GM13977 (cell line): Measurements from ENCODE around the gene GRAMD1B.

Experiments
- DNase-seq: peaks from one replicate; pipeline ENCODE4 v3.0.0; 2012; ENCODE audit warnings: low spot score
- CTCF ChIP-seq: IDR thresholded peaks from 2 replicates; pipeline ENCODE4 v1.5.1; 2012; ENCODE audit warnings: mild to moderate bottlenecking, control low read depth; ENCODE audit not compliant: insufficient read depth; ENCODE audit errors: extremely low read depth, missing control alignments
- in situ Hi-C: fragments of 300-500 bp; cut with MboI; formaldehyde crosslinking; loops from one replicate; pipeline ENCODE4 v1.12.0; 2022; ENCODE audit warnings: low sequenced_read_pairs, low pct_unique_long_range_greater_than_20kb, mixed read lengths, inconsistent platforms; ENCODE audit not compliant: unreplicated experiment

GRAMD1B gene

GRCh38 chr11:123559523-123559955 lies 129.5 kb downstream of the GRAMD1B start:
- in situ Hi-C loops = loop anchor here (25.0 kb wide), 1 partner anchor 447 kb away; no protein-coding TSS in a partner anchor
- no peak for TF ChIP-seq CTCF
- no peak for DNase-seq

DNA sequence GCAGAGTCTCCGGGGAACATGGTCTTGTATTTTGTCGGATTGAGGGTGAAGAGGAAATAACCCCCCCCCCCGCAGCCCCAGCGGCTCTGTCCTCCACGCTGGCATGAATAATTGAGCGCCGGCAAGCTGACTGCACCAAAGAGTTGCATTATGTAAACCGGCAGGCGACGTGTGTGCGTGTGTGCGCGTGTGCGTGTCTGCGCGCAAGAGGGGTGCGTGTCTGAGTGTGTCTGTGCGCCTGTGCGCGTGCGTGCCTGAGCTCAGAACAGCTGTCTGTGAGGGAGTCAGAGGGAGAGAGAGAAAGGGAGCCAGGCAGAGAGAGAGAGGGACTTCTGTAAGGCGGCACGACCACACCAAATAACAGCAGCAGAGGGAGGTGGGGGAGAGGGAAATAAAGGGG lies 129.9 kb downstream of the GRAMD1B start:
- TF ChIP-seq CTCF = no peak

GRCh38 chr11:123561431-123561800 lies 131.3 kb downstream of the GRAMD1B start:
- no peak for DNase-seq
- in situ Hi-C loops = loop anchor here (10.0 to 25.0 kb wide), 2 partner anchors 47 to 449 kb away; no protein-coding TSS in a partner anchor
- TF ChIP-seq CTCF = no peak

More for the DNA sequence above, 129.9 kb downstream of the GRAMD1B start:
- in situ Hi-C loops = loop anchor here (10.0 to 25.0 kb wide), 2 partner anchors 45 to 448 kb away; no protein-coding TSS in a partner anchor
- DNase-seq = no peak

GRCh38 chr11:123562158-123562557 lies 132.1 kb downstream of the GRAMD1B start:
- in situ Hi-C loops = loop anchor here (10.0 to 25.0 kb wide), 2 partner anchors 47 to 450 kb away; no protein-coding TSS in a partner anchor
- TF ChIP-seq CTCF = no peak
- DNase-seq = no peak

DNA sequence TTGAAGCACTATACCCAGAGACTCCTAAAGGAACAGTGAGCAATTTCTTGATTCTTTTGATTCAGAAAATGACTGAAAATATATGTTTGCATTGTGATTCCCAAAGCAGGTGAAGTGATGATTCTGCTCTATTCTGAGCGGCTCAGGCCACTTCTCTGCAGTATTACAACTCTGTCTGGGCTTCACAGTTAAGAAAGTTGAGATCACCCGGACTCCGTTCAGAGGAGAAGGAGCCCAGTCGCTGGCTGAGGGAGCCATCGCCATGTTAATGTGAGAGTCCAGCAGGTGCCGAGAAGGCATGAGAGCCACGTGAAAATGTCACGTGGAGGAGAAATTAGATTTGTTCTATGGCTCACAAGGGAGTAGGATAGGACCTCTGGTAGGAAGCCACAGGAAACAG lies 132.8 kb downstream of the GRAMD1B start:
- DNase-seq = no peak
- in situ Hi-C loops = loop anchor here (10.0 to 25.0 kb wide), 2 partner anchors 48 to 451 kb away; no protein-coding TSS in a partner anchor
- TF ChIP-seq CTCF = no peak

DNA sequence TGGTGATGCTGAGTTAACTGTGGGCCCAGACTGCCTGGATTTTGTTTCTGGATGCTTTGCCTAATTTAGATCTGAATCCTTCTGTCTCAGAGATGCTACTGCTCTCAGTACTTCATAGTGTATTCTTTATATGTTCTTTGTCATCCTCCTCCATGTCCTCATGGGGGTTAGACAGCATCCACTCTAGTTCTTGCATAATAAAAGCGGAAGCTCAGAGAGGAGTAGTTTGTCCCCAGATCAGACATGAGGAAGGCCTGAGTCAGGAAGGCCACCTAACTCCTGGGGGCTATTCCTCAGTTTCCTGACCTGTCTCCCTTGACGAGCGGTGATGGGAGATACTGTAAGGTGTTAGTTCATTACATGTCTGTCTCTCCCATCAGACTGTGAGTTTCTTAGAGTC lies 134.2 kb downstream of the GRAMD1B start:
- no peak for TF ChIP-seq CTCF
- DNase-seq = no peak
- in situ Hi-C loops = loop anchor here (10.0 to 25.0 kb wide), 2 partner anchors 49 to 452 kb away; no protein-coding TSS in a partner anchor
